GM19328 (cell line): ENCODE measurements around the gene RPRML.

Experiments used
- ATAC-seq: cut with Tn5 transposase; IDR thresholded peaks from one replicate; pipeline ENCODE4 v1.9.1; 2021; ENCODE audit warnings: mild to moderate bottlenecking, moderate library complexity; ENCODE audit not compliant: unreplicated experiment

The RPRML gene

DNA sequence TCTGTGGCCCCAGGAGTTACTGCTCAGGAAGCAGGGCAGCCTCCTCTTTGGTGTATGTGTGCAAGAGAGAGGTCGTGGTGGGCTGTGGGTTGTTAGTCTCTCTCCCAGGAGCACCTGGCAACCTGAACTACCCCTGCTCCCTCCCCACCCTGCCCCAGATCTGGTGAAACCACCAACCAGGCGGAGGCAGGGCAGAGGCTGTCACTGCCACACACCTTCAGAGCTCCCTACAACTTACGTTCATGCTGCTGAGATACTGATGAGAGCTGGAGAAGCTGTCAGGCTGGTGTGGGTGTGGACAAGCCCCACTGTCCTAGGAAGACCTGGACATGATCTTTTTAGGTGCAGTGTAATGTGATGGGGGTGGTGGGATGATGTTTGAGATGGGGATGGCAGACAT is 31.8 kb downstream of the RPRML start:
- no peak for ATAC-seq

DNA sequence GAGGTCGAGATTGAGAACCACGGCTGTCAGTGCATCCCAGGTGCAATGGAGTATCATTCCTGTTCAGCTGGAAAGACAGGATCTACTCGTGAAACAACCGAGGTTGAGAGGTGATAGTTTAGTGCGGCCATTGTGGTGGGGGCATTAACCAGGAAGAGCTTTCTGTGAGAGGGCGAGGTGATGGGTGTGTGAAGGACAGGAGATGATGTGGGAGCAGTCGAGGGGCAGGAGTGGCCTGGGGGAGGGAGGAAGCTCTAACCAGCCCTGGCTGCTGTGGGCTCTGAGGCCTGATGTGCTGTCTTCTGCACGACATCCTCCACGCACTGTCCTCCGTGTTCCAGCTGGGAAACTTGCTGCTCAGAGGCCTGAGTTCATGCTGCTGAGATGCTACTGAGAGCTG is 34.1 kb downstream of the RPRML start:
- no peak for ATAC-seq

DNA sequence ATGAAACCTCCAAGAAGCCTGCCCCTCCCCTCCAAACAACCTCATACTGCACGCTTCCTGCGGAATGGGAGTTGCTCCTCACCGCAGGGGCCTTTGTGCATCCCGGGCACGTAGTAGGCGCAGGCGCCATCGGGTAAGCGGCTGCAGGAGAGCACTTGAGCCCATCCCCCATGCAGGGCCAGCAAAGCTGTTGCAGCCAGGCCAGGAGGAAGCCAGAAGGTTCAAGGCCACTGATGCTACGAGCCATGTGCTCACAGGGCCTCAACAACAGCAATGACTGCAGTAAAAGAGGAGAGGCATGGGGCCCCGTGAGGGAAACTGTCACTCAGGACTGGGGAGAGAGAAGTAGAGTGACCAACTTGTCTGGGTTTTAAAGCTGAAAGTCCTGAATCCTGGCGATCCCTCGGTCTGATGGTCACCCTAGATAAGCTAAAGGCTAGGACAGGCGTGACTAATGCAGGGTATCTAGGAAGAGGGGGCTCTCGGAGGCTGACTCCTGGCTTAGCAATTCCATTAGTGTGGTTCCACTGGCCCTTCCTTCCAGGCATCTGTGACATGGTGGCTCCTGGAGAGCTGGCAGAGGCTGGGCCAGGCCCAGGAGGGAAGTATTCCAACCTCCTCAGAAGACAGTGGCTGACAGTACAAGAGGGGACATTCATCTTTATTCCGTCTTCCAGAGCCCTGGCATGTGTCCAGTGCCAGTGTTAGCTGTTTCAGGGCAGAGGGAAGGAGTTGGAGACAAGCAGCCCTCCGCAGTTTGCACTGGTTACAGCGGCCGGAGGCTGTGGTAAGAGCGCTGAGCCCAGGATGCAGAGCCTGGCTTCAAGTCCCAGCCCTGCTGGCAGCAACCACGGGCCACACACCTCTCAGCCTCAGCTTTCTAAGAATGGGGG is 35.3 kb downstream of the RPRML start:
- no peak for ATAC-seq

DNA sequence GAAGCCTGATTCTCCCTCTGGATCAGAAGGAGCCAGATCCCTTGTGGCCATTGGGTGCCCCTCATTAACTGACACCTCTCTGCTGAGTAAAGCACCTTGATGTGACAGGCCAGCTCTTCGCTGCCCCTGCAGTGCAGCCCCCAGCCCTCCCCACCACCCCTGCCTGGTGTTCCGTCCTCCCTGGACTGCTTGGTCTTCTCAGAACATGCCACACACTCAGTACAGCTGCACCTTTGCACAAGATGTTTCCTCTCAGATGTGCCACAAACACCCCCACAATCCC is 35.9 kb downstream of the RPRML start:
- ATAC-seq: no peak

DNA sequence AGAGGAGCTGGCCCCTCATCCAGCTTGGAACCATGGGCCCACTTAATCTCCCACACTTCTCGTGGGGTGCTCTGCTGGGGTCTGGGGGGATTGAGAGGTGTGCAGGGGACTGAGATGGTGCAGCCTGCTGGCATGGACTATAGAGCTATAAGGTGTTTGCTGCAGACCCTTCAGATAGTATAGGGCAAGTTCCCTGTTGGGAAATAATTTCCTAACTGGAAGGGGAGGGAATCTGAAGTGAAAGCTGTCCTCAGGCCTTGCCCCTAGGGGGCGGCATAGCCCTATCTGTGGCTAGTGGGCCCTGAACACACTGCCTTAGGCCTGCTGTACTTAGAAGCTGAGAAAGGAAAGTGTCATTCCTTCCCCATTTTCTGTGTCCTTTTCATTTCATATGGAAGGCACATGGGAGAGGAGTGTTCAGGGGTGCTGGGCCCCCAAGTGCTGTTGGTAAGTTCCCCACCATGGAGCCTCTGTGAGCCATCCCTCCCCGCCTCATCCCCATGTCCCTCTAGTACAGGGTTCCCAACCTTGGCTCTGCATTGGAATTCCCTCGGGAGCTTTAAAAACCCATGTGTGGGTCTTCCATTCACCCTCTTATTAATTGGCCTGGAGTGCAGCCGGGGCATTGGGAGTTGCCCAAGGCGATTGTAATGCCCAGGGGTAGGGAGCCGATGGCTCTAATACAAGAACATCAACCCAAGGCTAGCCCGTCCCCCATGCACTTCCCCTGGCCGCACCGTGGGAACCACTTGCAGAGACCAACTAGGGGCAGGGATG is 36.4 kb downstream of the RPRML start:
- no peak for ATAC-seq

DNA sequence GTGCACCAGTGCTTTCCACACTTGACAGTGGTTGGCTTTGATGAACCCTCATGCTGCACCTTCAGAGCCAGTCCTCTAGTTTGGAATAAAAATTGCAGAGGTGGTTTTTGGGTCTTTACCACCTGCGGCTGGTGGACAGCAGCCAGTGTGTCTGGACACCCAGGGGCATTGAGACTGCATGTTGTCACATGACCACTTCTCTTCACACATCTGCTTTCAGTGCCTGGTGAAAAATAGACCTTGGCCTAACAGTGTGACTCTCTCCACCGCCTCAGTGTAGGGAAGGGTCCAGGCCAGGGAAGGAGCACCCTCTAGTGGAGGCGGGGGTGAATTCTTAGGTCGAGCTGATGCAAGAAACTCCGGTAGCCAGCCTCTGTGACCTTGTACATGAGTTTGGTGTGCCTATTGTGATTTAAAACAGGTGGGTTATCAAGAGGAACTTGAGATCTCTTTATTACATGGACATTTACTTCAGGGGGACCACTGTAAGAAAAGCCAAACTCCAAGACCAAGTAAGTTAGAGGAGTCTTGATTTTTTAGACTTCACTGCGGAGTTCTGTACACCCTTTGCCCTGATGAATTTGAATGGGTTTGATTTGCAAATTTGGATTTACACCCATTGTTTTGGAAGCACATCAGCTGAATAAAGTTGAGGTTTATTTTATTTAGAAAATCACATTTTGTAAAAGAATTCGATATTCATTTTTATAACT is 38.2 kb downstream of the RPRML start:
- no peak for ATAC-seq

DNA sequence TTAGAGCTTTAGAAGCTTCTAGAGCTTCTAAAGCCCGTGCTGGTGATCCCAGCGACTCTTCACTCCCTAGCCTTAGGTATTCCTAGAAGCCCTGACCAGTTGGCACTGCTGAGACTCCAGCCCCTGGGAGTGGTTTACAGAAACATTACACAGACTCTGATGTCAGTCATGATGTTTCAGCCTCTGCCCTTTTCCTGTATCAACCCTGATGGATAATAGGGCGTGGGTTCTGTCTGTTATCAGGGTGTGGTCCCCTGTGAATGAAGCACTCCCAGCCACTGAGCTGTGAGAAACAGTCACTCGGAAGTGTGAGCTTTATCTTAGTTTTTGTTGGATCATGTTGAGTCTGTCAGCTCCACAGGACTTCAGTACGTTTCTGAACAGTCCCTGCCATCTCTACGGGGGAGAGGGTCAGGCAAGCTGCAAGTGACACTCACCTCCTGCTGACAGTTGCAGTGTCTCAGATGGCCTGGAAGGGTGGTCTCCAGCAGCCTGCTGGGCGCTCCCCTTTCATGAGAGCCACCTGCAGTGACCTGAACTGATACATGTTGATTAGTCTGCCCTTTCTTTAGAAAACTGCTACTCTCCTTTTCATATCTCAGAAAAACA is 43.3 kb downstream of the RPRML start:
- no peak for ATAC-seq

DNA sequence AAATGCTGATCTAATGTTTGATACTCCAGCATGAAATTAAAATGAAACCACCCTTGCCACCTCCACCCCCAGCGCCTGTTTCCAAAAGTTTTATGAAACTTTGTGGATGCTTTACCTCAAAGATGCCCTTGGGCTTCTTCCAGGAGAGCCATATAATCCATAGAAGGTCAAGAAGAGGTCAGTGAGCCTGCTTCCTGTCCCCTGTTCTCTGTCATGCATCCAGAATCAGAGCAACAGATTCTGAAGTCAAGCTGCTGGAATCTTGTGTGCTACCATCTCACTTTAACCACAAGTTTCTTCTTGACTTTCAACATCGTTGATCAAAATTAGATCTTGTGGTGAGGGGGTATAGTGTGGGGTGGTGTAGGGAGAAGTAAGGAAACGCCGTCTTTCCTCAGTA is 47.5 kb downstream of the RPRML start:
- ATAC-seq: no peak

DNA sequence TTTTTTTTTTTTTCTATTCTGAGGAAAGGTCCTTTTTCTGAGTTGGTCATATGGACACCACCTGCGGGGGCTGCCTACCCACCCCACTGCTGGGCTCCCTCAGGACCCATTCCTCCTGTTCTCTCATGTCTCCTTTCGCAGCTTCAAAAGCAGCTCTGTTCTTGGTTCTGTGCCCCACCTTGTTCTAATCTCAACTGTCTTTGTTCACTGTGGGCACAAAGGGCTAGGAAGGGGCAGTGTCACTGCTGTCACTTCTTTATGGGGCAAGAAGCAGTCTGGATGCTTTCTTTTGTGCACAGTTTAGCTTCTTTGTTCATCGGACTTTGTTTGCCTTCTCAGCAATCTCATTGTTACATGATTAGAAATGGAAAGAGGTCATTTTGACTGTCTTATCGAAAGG is 49.0 kb downstream of the RPRML start:
- no peak for ATAC-seq

DNA sequence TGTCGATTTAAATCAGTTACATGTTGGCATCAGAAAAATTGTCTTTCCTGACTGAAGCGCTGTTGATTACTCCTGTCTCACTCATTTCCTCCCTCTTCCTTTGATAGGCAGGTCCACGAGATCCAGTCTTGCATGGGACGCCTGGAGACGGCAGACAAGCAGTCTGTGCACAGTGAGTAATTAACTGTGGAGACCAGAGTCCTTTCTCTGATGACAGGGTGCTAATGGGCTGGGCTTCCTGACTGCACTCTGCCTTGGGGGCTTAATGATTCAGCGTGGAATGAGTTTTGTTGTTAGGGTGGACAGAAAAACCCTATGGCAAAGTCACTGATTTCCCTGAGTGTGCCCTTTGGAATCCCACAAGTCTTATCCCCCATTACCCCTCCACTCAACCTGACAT is 49.6 kb downstream of the RPRML start:
- ATAC-seq: no peak

DNA sequence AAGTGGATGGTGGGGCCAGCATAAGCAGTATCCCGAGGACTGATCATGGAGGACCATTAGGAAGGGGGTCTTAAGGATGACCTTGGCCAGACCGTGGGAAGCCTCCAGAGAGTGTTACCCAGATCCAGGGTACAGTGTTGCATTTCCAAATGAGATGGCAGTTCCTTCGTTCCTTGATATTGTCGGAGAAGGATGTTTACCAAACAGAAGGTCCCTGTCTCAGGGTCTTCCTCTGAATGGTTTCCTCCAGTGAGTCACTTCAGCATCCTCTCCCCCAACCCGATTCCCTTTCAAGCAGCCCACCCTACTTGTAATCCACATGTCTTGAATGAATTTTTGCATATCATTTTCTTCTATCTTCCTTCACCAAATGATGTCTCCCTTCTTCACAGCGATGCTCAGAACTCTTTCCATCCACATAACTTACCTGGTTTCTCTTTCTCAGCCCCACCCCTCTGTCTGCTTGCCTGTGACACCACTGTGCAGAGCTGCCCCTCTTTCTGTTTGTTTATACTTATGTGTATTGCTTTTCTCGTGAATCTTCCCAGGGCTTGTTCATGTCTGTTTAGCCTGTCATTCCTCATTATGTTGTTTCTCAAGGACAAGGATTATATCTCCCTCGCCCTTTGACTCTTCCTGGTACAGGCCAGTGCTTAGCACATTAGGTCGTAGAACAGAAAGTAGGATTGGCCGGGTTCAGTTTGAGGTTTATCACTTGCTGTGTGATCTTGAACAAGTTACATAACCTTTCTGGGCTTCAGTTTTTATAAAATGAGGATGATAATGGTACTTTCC is 50.4 kb downstream of the RPRML start:
- no peak for ATAC-seq
